Measurements from ENCODE around the gene TTC19. TPM values are rescaled to one million over a fixed set of nuclear protein-coding genes. Genes with fewer than 3 reads are reported as not detected.

The TTC19 gene
- total and polyA plus RNA-seq, 2 experiments from 2014 or later: 30.3 to 93.5 TPM

DNA sequence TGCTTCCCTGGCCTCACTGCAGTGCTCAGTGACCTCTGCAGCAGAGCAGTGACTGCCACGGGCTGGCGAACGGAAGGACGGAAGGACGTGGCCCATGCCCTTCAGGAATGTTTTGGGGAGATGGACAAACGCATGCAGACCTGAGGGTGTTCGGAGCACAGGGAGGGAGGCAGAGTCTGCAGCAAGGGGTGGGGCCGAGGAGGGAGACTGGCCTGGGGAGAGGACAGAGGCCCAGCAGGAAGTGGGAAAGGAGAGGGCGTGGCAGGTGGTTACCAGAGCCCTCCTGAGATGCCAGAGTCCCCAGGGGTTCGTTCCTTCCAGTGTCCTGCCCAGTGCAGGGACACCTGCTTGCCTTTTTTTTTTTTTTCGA is 32.8 kb upstream of the TTC19 start:
- Mint-ChIP-seq H3K27me3 (ENCODE audit: insufficient read depth, low read depth, poor library complexity) (peaks cover 11% of the 10 kb centered on the region), H3K27ac (peak overlapping the region; percentile 98), H3K9me3 (no peaks in the 10 kb centered on the region), H3K36me3 (ENCODE audit: low read depth) (peaks cover 2% of the 10 kb centered on the region; the same call in 1 of the 3 replicates), H3K4me1 (peaks cover 55% of the 10 kb centered on the region), H3K4me3 (peak overlapping the region; percentile 63)
- 0 out of 2 replicates have a peak, but pooled peaks cover 7% of the 10 kb centered on the region for H3K9me2 ChIP-seq (ENCODE audit: insufficient read depth)
- peak overlapping the region; percentile 38 for H3K4me3 ChIP-seq
- DNase-seq (ENCODE audit: low spot score) (peak; percentile 80), ATAC-seq (peak; percentile 63)
- no peaks in the 10 kb centered on the region for H3K27me3 ChIP-seq (ENCODE audit: insufficient read depth)
- H3K4me1 ChIP-seq (ENCODE audit: insufficient read depth): peaks cover 29% of the 10 kb centered on the region
- no peaks in the 10 kb centered on the region for H3K36me3 ChIP-seq (ENCODE audit: insufficient read depth)
- TF ChIP-seq ZNF114 (CRISPR knock-in tag; IDR thresholded peaks at IDR 0.05) (no peak), EZH2phosphoT487 (IDR thresholded peaks at IDR 0.05; ENCODE audit: unreplicated experiment) (no peak), POLR2AphosphoS5 (IDR thresholded peaks at IDR 0.05; ENCODE audit: low read depth) (0 out of 2 replicates have a peak, but pooled peaks have one; percentile 2)
- TF ChIP-seq, protein P1, sequence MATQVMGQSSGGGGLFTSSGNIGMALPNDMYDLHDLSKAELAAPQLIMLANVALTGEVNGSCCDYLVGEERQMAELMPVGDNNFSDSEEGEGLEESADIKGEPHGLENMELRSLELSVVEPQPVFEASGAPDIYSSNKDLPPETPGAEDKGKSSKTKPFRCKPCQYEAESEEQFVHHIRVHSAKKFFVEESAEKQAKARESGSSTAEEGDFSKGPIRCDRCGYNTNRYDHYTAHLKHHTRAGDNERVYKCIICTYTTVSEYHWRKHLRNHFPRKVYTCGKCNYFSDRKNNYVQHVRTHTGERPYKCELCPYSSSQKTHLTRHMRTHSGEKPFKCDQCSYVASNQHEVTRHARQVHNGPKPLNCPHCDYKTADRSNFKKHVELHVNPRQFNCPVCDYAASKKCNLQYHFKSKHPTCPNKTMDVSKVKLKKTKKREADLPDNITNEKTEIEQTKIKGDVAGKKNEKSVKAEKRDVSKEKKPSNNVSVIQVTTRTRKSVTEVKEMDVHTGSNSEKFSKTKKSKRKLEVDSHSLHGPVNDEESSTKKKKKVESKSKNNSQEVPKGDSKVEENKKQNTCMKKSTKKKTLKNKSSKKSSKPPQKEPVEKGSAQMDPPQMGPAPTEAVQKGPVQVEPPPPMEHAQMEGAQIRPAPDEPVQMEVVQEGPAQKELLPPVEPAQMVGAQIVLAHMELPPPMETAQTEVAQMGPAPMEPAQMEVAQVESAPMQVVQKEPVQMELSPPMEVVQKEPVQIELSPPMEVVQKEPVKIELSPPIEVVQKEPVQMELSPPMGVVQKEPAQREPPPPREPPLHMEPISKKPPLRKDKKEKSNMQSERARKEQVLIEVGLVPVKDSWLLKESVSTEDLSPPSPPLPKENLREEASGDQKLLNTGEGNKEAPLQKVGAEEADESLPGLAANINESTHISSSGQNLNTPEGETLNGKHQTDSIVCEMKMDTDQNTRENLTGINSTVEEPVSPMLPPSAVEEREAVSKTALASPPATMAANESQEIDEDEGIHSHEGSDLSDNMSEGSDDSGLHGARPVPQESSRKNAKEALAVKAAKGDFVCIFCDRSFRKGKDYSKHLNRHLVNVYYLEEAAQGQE (IDR thresholded peaks at IDR 0.05; ENCODE audit: unreplicated experiment): no peak
- peak overlapping the region; percentile 33 for H3K4me2 ChIP-seq
- H3K79me2 ChIP-seq (replicated peaks; ENCODE audit: insufficient read depth): no peaks in the 10 kb centered on the region; the same call in 1 of the 2 replicates
- no peak overlapping the region for H2AFZ ChIP-seq
- H4K20me1 ChIP-seq (replicated peaks; ENCODE audit: insufficient read depth): no peaks in the 10 kb centered on the region
- peaks cover 12% of the 10 kb centered on the region for H3F3A ChIP-seq (replicated peaks; ENCODE audit: low read depth)
- peak overlapping the region; percentile 98 for H3K27ac ChIP-seq (ENCODE audit: low read depth)

DNA sequence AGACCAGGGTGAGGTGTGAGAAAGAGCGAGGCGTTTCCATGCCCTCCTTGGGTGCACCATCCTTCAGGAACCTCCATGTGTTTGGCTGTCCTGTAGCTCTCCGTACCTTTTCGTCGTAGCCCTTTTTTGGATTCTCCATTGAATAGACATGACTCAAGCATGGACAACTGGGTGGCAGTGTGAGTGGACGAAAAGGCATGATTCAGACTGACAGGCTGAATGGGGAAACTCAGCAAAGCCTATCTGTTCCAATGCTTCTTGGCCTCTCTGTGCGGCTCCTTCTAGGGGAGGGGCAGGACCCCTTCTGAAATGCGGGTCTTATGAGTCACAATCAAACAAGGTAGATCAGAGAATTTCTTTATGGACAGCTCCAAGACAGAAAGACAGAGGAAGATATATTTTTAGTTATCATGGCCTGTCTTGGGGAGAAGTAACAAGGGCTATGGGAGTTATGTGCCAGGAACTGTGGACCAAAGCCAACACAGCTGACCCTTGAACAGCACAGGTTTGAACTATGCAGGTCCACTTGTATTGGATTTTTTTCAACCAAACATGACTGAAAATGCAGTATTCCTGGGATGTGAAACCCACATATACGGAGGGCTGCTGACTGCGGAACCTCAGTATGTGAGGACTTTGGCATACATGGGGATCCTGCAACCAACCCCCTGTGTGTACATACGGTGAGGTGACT is 31.8 kb upstream of the TTC19 start:
- DNase-seq (ENCODE audit: low spot score): no peak
- H3K4me2 ChIP-seq: peak overlapping the region; percentile 33
- H3K27ac ChIP-seq (ENCODE audit: low read depth): peak overlapping the region; percentile 98
- no peak overlapping the region for H3K4me3 ChIP-seq
- 0 out of 2 replicates have a peak, but pooled peaks cover 7% of the 10 kb centered on the region for H3K9me2 ChIP-seq (ENCODE audit: insufficient read depth)
- H2AFZ ChIP-seq: no peak overlapping the region
- H4K20me1 ChIP-seq (replicated peaks; ENCODE audit: insufficient read depth): no peaks in the 10 kb centered on the region
- H3K4me1 Mint-ChIP-seq: peaks cover 55% of the 10 kb centered on the region
- peaks cover 12% of the 10 kb centered on the region for H3F3A ChIP-seq (replicated peaks; ENCODE audit: low read depth)
- H3K9me3 Mint-ChIP-seq: no peaks in the 10 kb centered on the region
- peaks cover 29% of the 10 kb centered on the region for H3K4me1 ChIP-seq (ENCODE audit: insufficient read depth)
- no peaks in the 10 kb centered on the region; the same call in 1 of the 2 replicates for H3K79me2 ChIP-seq (replicated peaks; ENCODE audit: insufficient read depth)
- peak overlapping the region; percentile 98 for H3K27ac Mint-ChIP-seq
- peaks cover 11% of the 10 kb centered on the region for H3K27me3 Mint-ChIP-seq (ENCODE audit: insufficient read depth, low read depth, poor library complexity)
- H3K36me3 ChIP-seq (ENCODE audit: insufficient read depth): no peaks in the 10 kb centered on the region
- ATAC-seq: no peak
- peaks cover 2% of the 10 kb centered on the region; the same call in 1 of the 3 replicates for H3K36me3 Mint-ChIP-seq (ENCODE audit: low read depth)
- H3K27me3 ChIP-seq (ENCODE audit: insufficient read depth): no peaks in the 10 kb centered on the region
- H3K4me3 Mint-ChIP-seq: peak overlapping the region; percentile 41; the same call in 2 of the 3 replicates
- TF ChIP-seq CREB1 (CRISPR knock-in tag; IDR thresholded peaks at IDR 0.05; ENCODE audit: low read depth) (no peak), JUNB (IDR thresholded peaks at IDR 0.05; ENCODE audit: unreplicated experiment) (no peak), ZNF114 (CRISPR knock-in tag; IDR thresholded peaks at IDR 0.05) (no peak), POLR2AphosphoS5 (IDR thresholded peaks at IDR 0.05; ENCODE audit: low read depth) (no peak), STAT1 (IDR thresholded peaks at IDR 0.05; ENCODE audit: unreplicated experiment) (no peak), NANOG (IDR thresholded peaks at IDR 0.05; ENCODE audit: borderline replicate concordance) (no peak)
- TF ChIP-seq, protein P2, sequence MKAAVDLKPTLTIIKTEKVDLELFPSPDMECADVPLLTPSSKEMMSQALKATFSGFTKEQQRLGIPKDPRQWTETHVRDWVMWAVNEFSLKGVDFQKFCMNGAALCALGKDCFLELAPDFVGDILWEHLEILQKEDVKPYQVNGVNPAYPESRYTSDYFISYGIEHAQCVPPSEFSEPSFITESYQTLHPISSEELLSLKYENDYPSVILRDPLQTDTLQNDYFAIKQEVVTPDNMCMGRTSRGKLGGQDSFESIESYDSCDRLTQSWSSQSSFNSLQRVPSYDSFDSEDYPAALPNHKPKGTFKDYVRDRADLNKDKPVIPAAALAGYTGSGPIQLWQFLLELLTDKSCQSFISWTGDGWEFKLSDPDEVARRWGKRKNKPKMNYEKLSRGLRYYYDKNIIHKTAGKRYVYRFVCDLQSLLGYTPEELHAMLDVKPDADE (IDR thresholded peaks at IDR 0.05): no peak
- TF ChIP-seq, protein P1 (IDR thresholded peaks at IDR 0.05; ENCODE audit: unreplicated experiment): no peak
